Pancreas (tissue), 10 donors: ENCODE results near the gene ZNF281. TPM values are rescaled to one million over a fixed set of nuclear protein-coding genes. Genes with fewer than 3 reads are reported as not detected.

ENCODE experiments used
- ATAC-seq, 4 donors: fragments of 200-7000 bp; cut with Tn5 transposase; one replicate each; pipeline versions ENCODE4 v1.8.0 to v1.9.1; 2020; ENCODE audit warnings: mild to moderate bottlenecking in 4 of 4, moderate library complexity in 4 of 4
- DNase-seq, 6 donors: peaks; one replicate each; pipeline ENCODE4 v3.0.0-alpha.2; 2020
- FAIRE-seq: peaks from 2 replicates; lab custom pipeline; 2012; peaks lifted over from hg19 to GRCh38; lab: Jason Lieb, UNC
- H3K27ac ChIP-seq, 4 donors: fragments of 200-600 bp; sonication (generic); 1 replicate in 3 of 4; 2 replicates in 1 of 4; pipeline versions ENCODE4 v1.5.0 to v1.8.0; 2020
- H3K27me3 ChIP-seq, 4 donors: fragments of 200-600 bp; one replicate each; pipeline ENCODE4 v1.8.0; 2021
- H3K36me3 ChIP-seq, 3 donors: fragments of 200-600 bp; sonication (generic) in 1 of 3; one replicate each; pipeline versions ENCODE4 v1.5.0 to v1.8.0; 2020 to 2021
- H3K4me1 ChIP-seq, 3 donors: fragments of 200-600 bp; one replicate each; pipeline ENCODE4 v1.8.0; 2021
- H3K4me3 ChIP-seq, 4 donors: fragments of 200-600 bp; sonication (generic) in 2 of 4; one replicate each; pipeline versions ENCODE4 v1.5.0 to v1.8.0; 2020 to 2021
- H3K9me3 ChIP-seq, 4 donors: fragments of 200-600 bp; one replicate each; pipeline ENCODE4 v1.8.0; 2021
- CTCF ChIP-seq, 4 donors: fragments of 200-600 bp; sonication (generic) in 3 of 4; IDR thresholded peaks; one replicate each; pipeline versions ENCODE4 v1.5.0 to v1.8.0; 2021; ENCODE audit warnings: antibody characterized with exemption in 4 of 4
- WGBS, 2 donors: extraction: QIAGEN DNeasy Blood & Tissue Kit; methylation state at CpG; one replicate each; pipeline ENCODE4 v1.1.7; 2013; 5-methylcytosine and 5-hydroxymethylcytosine counted together
- intact Hi-C, 3 donors: fragments of 100-400 bp; cut with DNase I; formaldehyde crosslinking; loops; one replicate each; pipeline versions ENCODE4 v1.11.1 to v1.14.2; 2022
- polyA plus RNA-seq, 2 donors: library from polyadenylated mRNA; stranded (reverse); fragments of 200-250 nt; gene quantifications; one replicate each; pipeline ENCODE4 v1.2.3, GENCODE V29; 2013
- total RNA-seq, 6 donors: library from RNA; stranded (reverse); fragmentation: NEBNext Ultra II Directional in 4 of 6; extraction: Animal tissue kit (Norgen Biotek cat#: 25700) in 4 of 6; gene quantifications; one replicate each; pipeline versions ENCODE4 v1.2.1 to v1.2.4, GENCODE V29; 2021 to 2023
- donor health status: healthy with polysubstance abuse.
- donor health status: DM: no; HTN: no; CAD: no; lungs with moderate emphysema.
- donor health status: DM: no; HTN: no; CAD: no.
- donor health status: control.
- donor health status: control.
- donor health status: Bipolar disorder and iron deficiency.
- donor health status: DM: yes; HTN: yes; CAD: no.
- donor health status: DM: no; HTN: no; CAD: no.
- donor health status: DM: no; HTN: no; CAD: no.
- donor health status: DM: yes; HTN: yes; CAD: no.

ZNF281 gene
- total and polyA plus RNA-seq, 8 donors: 2.2 to 10.0 (median 4.0) TPM

DNA sequence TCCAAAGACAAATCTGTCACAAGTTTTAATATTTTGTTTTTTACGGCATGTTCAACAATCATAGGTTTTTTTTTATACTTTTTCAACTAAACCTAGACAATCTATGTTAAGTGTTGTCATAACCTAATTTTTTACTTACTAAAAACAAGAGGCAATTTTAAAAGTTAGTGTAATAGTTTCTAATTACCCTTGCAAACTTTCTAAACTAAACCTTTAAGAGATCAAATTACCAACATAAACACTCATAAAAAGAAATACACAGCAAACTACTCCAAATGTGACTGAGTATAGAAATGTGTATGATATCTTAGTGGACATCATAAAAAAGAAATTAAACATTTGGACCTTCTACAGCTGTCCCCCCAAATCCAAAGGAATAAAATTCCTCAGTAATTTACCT lies 10.0 kb downstream of the ZNF281 start:
- Histone ChIP-seq H3K27me3 (no peaks in the 10 kb centered on the region), H3K27ac (no peak overlapping the region), H3K4me3 (no peak overlapping the region), H3K4me1 (peaks cover 0 to 9% (median 0%) of the 10 kb centered on the region in 3 donors), H3K36me3 (peaks cover 0 to 4% (median 0%) of the 10 kb centered on the region in 3 donors), H3K9me3 (no peaks in the 10 kb centered on the region)
- ATAC-seq: no peak
- FAIRE-seq: peak; percentile 34
- no peak for TF ChIP-seq CTCF (IDR thresholded peaks at IDR 0.05)
- 95 to 99% methylated on average over 1 of the region's 1 CpG for WGBS, 2 donors
- intact Hi-C loops: no loop called here
- DNase-seq: no peak

DNA sequence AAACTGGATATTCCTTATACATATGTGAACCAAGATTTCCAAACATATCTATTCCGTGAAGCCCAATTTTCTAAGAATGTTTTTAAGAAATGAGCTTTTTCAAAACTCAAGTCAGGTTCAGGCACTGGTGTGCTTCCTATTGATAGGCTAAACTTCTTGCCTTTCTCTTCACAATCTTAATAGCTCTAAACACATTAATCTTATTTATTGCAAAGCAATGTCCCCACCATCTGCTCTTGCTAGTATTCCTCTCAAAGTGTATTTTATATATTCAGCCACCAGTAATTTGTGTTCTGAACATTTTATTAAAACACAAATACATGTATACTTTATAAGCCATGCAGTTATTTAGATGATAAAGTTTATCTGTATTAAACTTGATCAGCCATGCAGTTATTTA lies 11.5 kb downstream of the ZNF281 start:
- 100% methylated on average over 1 of the region's 1 CpG for WGBS, 2 donors
- Histone ChIP-seq H3K4me3 (no peak overlapping the region), H3K27ac (no peak overlapping the region), H3K36me3 (peaks cover 0 to 4% (median 0%) of the 10 kb centered on the region in 3 donors), H3K9me3 (no peaks in the 10 kb centered on the region), H3K27me3 (no peaks in the 10 kb centered on the region), H3K4me1 (peaks cover 0 to 9% (median 0%) of the 10 kb centered on the region in 3 donors)
- no peak for DNase-seq
- intact Hi-C loops: no loop called here
- ATAC-seq: no peak
- TF ChIP-seq CTCF (IDR thresholded peaks at IDR 0.05): no peak
- FAIRE-seq: no peak

GRCh38 chr1:200392625-200393185 lies 17.1 kb downstream of the ZNF281 start:
- no peak for DNase-seq
- Histone ChIP-seq H3K27me3 (no peaks in the 10 kb centered on the region), H3K36me3 (no peaks in the 10 kb centered on the region), H3K4me1 (no peaks in the 10 kb centered on the region), H3K4me3 (no peak overlapping the region), H3K27ac (no peak overlapping the region), H3K9me3 (no peaks in the 10 kb centered on the region)
- no peak for ATAC-seq
- no peak for TF ChIP-seq CTCF (IDR thresholded peaks at IDR 0.05)
- no peak for FAIRE-seq
- intact Hi-C loops: no loop called here
- WGBS, 2 donors: 95 to 99% methylated on average over 7 of the region's 7 CpGs

GRCh38 chr1:200391747-200392146 lies 18.1 kb downstream of the ZNF281 start:
- no peaks in the 10 kb centered on the region for H3K36me3 ChIP-seq
- 67 to 86% methylated on average over 1 of the region's 1 CpG for WGBS, 2 donors
- FAIRE-seq (no peak), ATAC-seq (no peak), DNase-seq (no peak)
- H3K9me3 ChIP-seq: no peaks in the 10 kb centered on the region
- intact Hi-C loops: no loop called here
- no peaks in the 10 kb centered on the region for H3K27me3 ChIP-seq
- H3K4me1 ChIP-seq: no peaks in the 10 kb centered on the region
- H3K27ac ChIP-seq: no peak overlapping the region
- no peak overlapping the region for H3K4me3 ChIP-seq
- TF ChIP-seq CTCF (IDR thresholded peaks at IDR 0.05): no peak

DNA sequence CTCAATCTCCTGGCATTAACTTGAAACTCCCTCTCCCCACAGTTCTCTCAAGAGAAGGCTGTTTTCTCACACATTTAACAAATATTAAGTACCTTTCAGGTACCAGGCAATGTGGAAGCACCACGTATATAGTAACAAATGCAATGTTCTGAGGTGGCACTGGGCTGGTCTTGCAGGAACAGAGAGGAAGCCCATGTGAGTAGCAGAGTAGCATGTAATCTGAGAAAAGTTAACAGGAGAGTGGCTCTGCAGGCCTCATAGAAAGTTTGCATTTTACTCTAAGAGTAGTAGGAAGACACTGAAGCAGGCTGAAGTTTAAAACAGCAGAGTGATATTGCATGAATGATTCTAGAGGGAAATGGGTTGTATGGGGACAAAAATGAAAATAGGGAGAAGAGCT lies 21.0 kb downstream of the ZNF281 start:
- whole genome bisulfite sequencing, 2 donors: 81 to 86% methylated on average over 1 of the region's 1 CpG
- no peaks in the 10 kb centered on the region for H3K4me1 ChIP-seq
- H3K27ac ChIP-seq: no peak overlapping the region
- H3K36me3 ChIP-seq: no peaks in the 10 kb centered on the region
- H3K4me3 ChIP-seq: no peak overlapping the region
- TF ChIP-seq CTCF (IDR thresholded peaks at IDR 0.05): no peak
- DNase-seq (no peak), FAIRE-seq (no peak), ATAC-seq (no peak)
- intact Hi-C loops: no loop called here
- no peaks in the 10 kb centered on the region for H3K27me3 ChIP-seq
- no peaks in the 10 kb centered on the region for H3K9me3 ChIP-seq
